NK-92 (cell line): ENCODE data around the gene OSCAR.
"Not testable (repeated sequence)": the region's sequence is repeated elsewhere in the genome, so short reads cannot be mapped to it uniquely, and the experiment has no call there.

Source experiments
- DNase-seq: peaks from one replicate; lab custom pipeline; 2025; ENCODE audit not compliant: unreplicated experiment; lab: John Stamatoyannopoulos, UW

Gene OSCAR

DNA sequence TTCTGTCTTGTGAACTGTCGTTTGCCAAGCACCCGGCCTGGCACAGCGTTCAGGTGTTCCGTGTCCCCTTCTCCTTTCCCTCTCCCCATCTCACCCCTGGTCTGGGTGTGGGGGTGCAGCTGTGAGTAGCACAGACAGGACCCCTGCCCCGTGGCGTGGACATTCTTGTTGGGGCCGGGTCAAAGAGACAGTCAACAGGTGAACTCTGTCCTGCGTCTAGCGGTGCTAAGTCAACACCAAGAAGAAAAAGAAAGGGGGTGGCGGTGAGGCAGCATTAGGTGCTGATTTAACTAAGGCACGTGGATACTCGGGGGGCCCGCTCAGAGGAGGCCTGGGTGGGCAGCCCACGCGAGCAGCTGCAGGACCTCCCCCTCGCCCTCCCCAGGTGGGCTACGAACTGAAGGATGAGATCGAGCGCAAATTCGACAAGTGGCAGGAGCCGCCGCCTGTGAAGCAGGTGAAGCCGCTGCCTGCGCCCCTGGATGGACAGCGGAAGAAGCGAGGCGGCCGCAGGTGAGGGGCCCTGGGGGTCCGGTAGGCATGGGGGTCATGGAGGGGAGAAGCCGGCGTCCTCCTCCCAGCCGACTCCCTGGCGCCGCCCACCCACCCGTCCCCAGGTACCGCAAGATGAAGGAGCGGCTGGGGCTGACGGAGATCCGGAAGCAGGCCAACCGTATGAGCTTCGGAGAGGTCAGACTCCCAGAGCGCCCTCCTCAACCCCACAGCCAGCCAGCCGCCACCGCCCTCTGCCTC is 27.3 kb upstream of the OSCAR start:
- DNase-seq = no peak

DNA sequence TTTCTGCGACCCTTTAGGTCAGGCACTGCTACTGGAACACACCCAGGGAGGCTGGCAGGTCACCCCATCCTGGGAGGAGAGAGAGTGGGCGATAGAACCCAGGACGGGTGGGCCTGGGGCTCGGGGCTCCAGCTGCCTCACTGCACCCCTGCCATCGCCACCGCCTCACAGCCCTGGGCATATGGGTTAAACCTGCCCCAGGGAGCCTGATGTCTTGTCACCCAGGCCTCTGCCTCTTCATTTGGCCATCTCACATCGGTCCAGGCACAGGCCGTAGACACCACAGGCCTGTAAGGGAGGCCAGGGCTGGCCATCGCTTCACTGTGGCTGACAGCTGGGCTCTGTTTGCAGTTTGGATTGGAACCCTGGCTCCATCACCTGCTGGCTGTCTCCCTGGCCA is 25.1 kb upstream of the OSCAR start:
- no peak for DNase-seq

DNA sequence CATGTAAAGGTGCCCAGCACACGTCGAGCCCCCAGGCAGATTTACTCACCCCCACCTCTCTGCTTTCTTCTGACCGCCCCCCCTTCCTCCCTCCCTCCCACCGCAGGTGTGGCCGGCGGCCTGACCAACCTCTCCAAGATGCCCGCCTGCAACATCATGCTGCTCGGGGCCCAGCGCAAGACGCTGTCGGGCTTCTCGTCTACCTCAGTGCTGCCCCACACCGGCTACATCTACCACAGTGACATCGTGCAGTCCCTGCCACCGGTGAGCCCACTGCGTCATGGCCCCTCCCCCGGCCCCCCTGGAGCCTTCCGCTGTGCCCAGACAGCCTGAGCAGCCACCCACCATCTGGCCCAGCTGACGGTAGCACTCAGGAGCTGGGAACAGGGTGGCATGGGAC is 23.8 kb upstream of the OSCAR start:
- DNase-seq = no peak

DNA sequence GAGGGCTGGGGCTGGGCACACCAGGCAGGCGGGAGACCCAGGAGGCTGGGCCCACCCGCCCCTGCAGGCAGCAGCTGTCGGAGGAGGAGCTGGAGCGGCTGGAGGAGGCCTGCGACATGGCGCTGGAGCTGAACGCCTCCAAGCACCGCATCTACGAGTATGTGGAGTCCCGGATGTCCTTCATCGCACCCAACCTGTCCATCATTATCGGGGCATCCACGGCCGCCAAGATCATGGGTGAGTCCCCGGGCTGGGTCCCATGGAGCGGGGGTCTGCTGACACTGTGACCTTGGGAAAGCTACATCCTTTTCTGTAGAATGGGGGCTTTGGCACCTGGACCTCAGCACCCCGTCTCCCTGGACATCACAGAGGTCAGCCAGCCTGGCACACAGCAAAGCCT is 23.1 kb upstream of the OSCAR start:
- DNase-seq = no peak

GRCh38 chr19:54121259-54121658 is 20.7 kb upstream of the OSCAR start:
- DNase-seq = no peak

- peak; percentile 76 for DNase-seq
Observed at GRCh38 chr19:54115109-54116063, 14.8 kb upstream of the OSCAR start, which contains the start of the genes PRPF31 and TFPT. TSS of gene PRPF31 (plus strand) at chr19:54115754. CDS start at chr19:54118279, 2,525 bp downstream. TSS of gene TFPT (minus strand) at chr19:54115657. CDS start at chr19:54115269, 388 bp downstream.

DNA sequence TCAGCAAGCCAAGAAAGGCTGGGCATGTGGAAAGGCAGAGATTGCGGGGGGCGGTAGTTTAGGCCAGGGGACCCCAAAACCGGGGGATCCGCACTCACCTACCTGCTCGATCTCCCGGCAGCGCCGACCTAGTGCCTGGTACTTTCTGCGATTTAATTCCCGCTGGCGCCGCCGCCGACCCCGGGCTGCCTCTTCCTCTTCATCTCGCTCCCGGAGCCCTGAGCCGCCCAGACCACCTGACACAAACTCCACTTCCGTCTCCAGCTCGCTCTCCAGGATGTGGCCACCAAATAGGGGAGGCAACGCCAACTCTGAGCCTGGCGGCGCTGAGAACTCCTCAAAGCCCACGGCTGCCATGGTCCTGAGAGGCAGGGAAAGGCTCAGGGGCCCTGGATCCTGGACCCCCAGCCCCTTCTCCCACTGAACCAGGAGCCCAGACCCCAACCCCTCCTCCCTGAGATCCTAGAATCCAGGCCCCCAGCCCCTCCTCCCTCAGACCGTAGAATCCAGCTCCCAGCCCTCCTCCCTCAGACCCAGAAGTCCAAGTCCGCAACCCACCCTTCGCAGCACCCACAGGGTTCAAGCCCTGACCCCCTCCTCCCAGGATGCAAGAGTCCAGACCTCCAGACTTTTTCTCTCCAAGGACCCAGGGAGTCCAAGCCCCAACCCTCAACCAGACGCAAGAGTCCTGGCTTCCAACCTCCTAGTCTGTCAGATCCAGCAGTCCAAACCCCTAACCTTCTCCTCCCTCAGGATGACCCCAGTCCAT is 13.9 kb upstream of the OSCAR start:
- no peak for DNase-seq

DNA sequence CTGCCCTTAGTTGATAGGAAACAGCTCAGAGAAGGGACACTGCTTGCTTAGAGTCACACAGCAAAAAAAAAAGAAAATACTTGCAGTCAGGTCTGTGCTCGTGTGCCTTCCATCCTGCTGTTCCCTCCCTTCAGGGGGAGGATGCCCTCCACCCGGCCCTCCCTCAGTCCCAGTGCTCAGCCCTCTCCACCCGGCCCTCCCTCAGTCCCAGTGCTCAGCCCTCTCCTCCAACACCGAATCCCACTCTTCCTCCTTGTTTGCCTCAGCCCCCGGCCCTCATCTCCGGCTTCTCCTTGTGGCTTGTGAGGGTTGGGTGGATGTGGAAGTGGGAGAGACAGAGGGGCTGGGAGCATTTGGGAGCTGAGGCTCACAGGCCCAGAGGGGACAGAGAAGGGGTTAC is 9.0 kb upstream of the OSCAR start:
- no peak for DNase-seq

- no peak for DNase-seq
Observed at GRCh38 chr19:54108496-54108895, 7.9 kb upstream of the OSCAR start.

GRCh38 chr19:54107876-54108490 is 7.4 kb upstream of the OSCAR start:
- DNase-seq = no peak

GRCh38 chr19:54106716-54107115 is 6.1 kb upstream of the OSCAR start:
- no peak for DNase-seq

DNA sequence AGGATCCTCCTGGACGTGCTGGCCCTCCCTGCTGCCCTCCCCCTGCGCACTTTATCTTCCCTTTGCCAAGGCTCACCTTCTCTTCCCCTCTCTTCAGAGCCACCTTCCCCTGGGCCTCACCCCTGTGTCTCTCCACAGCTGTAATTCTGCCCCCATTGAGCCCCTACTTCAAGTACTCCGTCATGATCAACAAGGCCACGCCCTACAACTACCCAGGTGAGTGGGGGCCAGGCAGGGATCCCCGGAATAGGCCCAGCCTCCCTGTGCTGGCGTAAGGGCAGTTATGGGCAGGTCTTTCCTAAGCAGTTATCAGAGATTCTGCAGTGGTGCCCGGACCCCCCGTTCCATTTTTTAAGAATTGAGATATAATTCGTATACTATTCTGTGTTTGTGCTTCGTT is 5.2 kb upstream of the OSCAR start:
- DNase-seq = no peak

GRCh38 chr19:54104998-54105715 is 4.6 kb upstream of the OSCAR start:
- DNase-seq = no peak

- DNase-seq = peak; percentile 88
Observed at GRCh38 chr19:54102421-54103169, 2.0 kb upstream of the OSCAR start, which contains the start of gene NDUFA3. TSS of gene NDUFA3 (plus strand) at chr19:54102855. CDS start at chr19:54102879, 24 bp downstream.

DNA sequence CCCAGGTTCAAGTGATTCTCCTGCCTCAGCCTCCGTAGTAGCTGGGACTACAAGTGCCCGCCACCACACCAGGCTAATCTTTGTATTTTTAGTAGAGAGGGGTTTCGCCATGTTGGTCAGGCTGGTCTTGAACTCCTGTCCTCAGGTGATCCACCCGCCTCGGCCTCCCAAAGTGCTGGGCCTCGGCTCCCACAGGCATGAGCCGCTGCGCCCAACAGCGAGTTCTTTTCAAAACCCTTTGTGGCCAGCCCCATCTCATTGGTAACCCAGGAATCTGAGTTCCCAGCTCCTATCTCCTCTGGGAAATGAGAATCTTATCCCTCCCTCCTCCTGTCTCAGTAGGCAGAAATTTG is 724 bp downstream of the OSCAR start:
- not testable (repeated sequence) for DNase-seq

- no peak for DNase-seq
Observed at GRCh38 chr19:54099190-54099902, 1.3 kb downstream of the OSCAR start.

DNA sequence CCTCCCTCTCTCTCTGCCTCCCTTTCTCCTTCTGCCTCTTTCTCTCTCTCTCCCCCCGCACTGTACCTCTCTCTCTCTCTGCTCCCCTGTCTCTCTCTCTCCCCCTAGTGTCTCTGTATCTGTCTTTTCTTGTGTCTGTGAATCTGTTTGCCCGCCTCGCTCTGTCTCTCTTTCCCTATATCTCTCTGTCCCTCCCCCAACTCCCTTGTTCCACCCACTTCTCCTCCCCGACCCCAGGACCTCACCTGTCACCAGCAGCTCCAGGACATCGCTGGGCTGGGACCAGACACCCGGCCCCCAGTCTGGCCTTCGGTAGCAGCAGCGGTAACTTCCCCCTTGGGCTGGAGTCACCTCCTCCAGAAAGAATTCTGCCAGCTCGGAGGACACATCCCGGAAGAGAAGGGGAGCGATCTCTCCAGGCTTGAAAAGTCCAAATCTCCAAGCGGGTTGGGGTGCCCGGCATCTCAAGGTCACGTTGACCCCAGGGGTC is 3.9 kb downstream of the OSCAR start:
- no peak for DNase-seq

DNA sequence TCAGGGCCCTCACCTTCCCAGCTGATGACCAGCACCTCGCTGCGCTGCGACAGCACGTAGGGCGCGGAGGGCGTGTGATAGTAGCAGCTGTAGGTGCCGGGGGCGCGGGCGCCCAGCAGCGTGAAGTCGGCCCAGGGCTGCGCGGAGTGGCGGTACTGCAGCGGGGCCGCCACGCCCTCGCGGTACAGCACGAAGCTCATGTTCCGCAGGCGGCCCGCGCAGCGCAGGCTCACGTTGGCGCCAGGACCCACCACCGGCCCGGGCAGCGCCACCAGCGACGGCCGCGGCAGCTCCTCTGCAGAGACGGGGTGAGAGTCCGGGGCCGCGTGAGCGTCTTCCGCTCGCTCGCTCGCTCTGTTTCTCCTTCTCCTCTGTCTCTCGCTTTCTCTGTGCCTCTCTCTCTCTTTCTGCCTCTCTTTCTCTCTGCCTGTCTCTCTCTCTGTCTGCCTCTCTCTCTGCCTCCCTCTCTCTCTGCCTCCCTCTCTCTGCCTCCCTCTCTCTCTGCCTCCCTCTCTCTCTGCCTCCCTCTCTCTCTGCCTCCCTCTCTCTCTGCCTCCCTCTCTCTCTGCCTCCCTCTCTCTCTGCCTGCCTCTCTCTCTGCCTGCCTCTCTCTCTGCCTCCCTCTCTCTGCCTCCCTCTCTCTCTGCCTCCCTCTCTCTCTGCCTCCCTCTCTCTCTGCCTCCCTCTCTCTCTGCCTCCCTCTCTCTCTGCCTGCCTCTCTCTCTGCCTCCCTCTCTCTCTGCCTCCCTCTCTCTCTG is 4.6 kb downstream of the OSCAR start:
- DNase-seq = not testable (repeated sequence)
